ENCODE data around the gene LZTR1. TPM values are rescaled to one million over a fixed set of nuclear protein-coding genes. Genes with fewer than 3 reads are reported as not detected.

The LZTR1 gene
- total RNA-seq, 1 donor from 2014 or later, result 18.1 TPM

GRCh38 chr22:20948450-20948849 lies 33.6 kb upstream of the LZTR1 start:
- no peak overlapping the region for H3K27ac ChIP-seq (replicated peaks)
- TF ChIP-seq CTCF (IDR thresholded peaks at IDR 0.05; ENCODE audit: borderline replicate concordance), result no peak
- intact Hi-C loops (cut with micrococcal nuclease), result no loop called here
- no peaks in the 10 kb centered on the region for H3K27me3 ChIP-seq (ENCODE audit: low read depth)
- no peak for DNase-seq
- H3K9me3 ChIP-seq (replicated peaks), result no peaks in the 10 kb centered on the region
- peaks cover 42% of the 10 kb centered on the region for H3K36me3 ChIP-seq
- no peak overlapping the region for H3K4me3 ChIP-seq
- peaks cover 33% of the 10 kb centered on the region for H3K4me1 ChIP-seq

- no peak for DNase-seq
- Histone ChIP-seq H3K4me3 (no peak overlapping the region), H3K27me3 (ENCODE audit: low read depth) (no peaks in the 10 kb centered on the region), H3K4me1 (peaks cover 33% of the 10 kb centered on the region), H3K36me3 (peaks cover 45% of the 10 kb centered on the region), H3K9me3 (replicated peaks) (no peaks in the 10 kb centered on the region), H3K27ac (replicated peaks) (no peak overlapping the region)
- intact Hi-C loops (cut with micrococcal nuclease), result no loop called here
- TF ChIP-seq CTCF (IDR thresholded peaks at IDR 0.05; ENCODE audit: borderline replicate concordance), result no peak
Measured at GRCh38 chr22:20948989-20949388, 33.1 kb upstream of the LZTR1 start.

- H3K4me3 ChIP-seq, result no peak overlapping the region
- H3K4me1 ChIP-seq, result peaks cover 38% of the 10 kb centered on the region
- H3K36me3 ChIP-seq, result peaks cover 45% of the 10 kb centered on the region
- DNase-seq, result no peak
- no peak overlapping the region for H3K27ac ChIP-seq (replicated peaks)
- intact Hi-C loops (cut with micrococcal nuclease), result no loop called here
- TF ChIP-seq CTCF (IDR thresholded peaks at IDR 0.05; ENCODE audit: borderline replicate concordance), result no peak
- no peaks in the 10 kb centered on the region for H3K27me3 ChIP-seq (ENCODE audit: low read depth)
- no peaks in the 10 kb centered on the region for H3K9me3 ChIP-seq (replicated peaks)
Measured at GRCh38 chr22:20949698-20950183, 32.4 kb upstream of the LZTR1 start.

GRCh38 chr22:20951151-20951931 lies 30.8 kb upstream of the LZTR1 start:
- intact Hi-C loops (cut with micrococcal nuclease), result no loop called here
- TF ChIP-seq CTCF (IDR thresholded peaks at IDR 0.05; ENCODE audit: borderline replicate concordance), result no peak
- DNase-seq, result no peak
- H3K4me3 ChIP-seq, result no peak overlapping the region
- H3K27me3 ChIP-seq (ENCODE audit: low read depth), result no peaks in the 10 kb centered on the region
- peaks cover 45% of the 10 kb centered on the region for H3K36me3 ChIP-seq
- H3K4me1 ChIP-seq, result peaks cover 22% of the 10 kb centered on the region
- H3K27ac ChIP-seq (replicated peaks), result no peak overlapping the region
- no peaks in the 10 kb centered on the region for H3K9me3 ChIP-seq (replicated peaks)

- no peak overlapping the region for H3K4me3 ChIP-seq
- no peak for TF ChIP-seq CTCF (IDR thresholded peaks at IDR 0.05; ENCODE audit: borderline replicate concordance)
- H3K27me3 ChIP-seq (ENCODE audit: low read depth), result no peaks in the 10 kb centered on the region
- intact Hi-C loops (cut with micrococcal nuclease), result no loop called here
- H3K36me3 ChIP-seq, result peaks cover 45% of the 10 kb centered on the region
- DNase-seq, result no peak
- peaks cover 20% of the 10 kb centered on the region for H3K4me1 ChIP-seq
- H3K27ac ChIP-seq (replicated peaks), result no peak overlapping the region
- H3K9me3 ChIP-seq (replicated peaks), result no peaks in the 10 kb centered on the region
Measured at GRCh38 chr22:20951932-20952380, 30.1 kb upstream of the LZTR1 start.

Measured in left ventricle myocardium inferior (tissue), 1 donor.